ENCODE results near the gene PLPPR4. TPM values are rescaled to one million over a fixed set of nuclear protein-coding genes. Genes with fewer than 3 reads are reported as not detected.

PLPPR4 gene
- total and polyA plus RNA-seq, 5 donors from 2014 or later, result not detected

GRCh38 chr1:99292886-99293285 is 28.6 kb downstream of the PLPPR4 start:
- Mint-ChIP-seq H3K27me3 (no peaks in the 10 kb centered on the region), H3K9me3 (peaks cover 0 to 9% (median 0%) of the 10 kb centered on the region in 7 donors), H3K27ac (no peak overlapping the region), H3K36me3 (no peaks in the 10 kb centered on the region), H3K4me3 (no peak overlapping the region), H3K4me1 (no peaks in the 10 kb centered on the region)
- Histone ChIP-seq H3K27me3 (ENCODE audit: control insufficient read depth, insufficient read depth, low read length) (no peaks in the 10 kb centered on the region), H3K4me1 (ENCODE audit: control insufficient read depth, insufficient read depth, low read length, poor library complexity, severe bottlenecking) (no peaks in the 10 kb centered on the region), H3K27ac (ENCODE audit: insufficient read depth, low read length, poor library complexity, severe bottlenecking) (no peak overlapping the region), H3K4me3 (ENCODE audit: low read depth, low read length) (no peak overlapping the region), H3K36me3 (ENCODE audit: control insufficient read depth, insufficient read depth, low read length) (no peaks in the 10 kb centered on the region), H3K9me3 (ENCODE audit: control insufficient read depth in 2 of 2, low read length in 2 of 2) (no peaks in the 10 kb centered on the region)
- ATAC-seq (ENCODE audit: low read depth in 2 of 2), result no peak
- DNase-seq, result no peak

GRCh38 chr1:99297923-99298322 is 33.6 kb downstream of the PLPPR4 start:
- DNase-seq (no peak), ATAC-seq (ENCODE audit: low read depth in 2 of 2) (no peak)
- no peaks in the 10 kb centered on the region for H3K36me3 ChIP-seq (ENCODE audit: control insufficient read depth, insufficient read depth, low read length)
- Mint-ChIP-seq H3K9me3 (peaks cover 0 to 2% (median 0%) of the 10 kb centered on the region in 7 donors), H3K4me1 (no peaks in the 10 kb centered on the region), H3K27ac (no peak overlapping the region), H3K27me3 (no peaks in the 10 kb centered on the region), H3K36me3 (no peaks in the 10 kb centered on the region), H3K4me3 (no peak overlapping the region)
- H3K27me3 ChIP-seq (ENCODE audit: control insufficient read depth, insufficient read depth, low read length), result no peaks in the 10 kb centered on the region
- H3K9me3 ChIP-seq (ENCODE audit: control insufficient read depth in 2 of 2, low read length in 2 of 2), result no peaks in the 10 kb centered on the region
- H3K4me3 ChIP-seq (ENCODE audit: low read depth, low read length), result no peak overlapping the region
- H3K27ac ChIP-seq (ENCODE audit: insufficient read depth, low read length, poor library complexity, severe bottlenecking), result no peak overlapping the region
- no peaks in the 10 kb centered on the region for H3K4me1 ChIP-seq (ENCODE audit: control insufficient read depth, insufficient read depth, low read length, poor library complexity, severe bottlenecking)

GRCh38 chr1:99304725-99305282 is 40.5 kb downstream of the PLPPR4 start:
- Mint-ChIP-seq H3K27ac (no peak overlapping the region), H3K9me3 (peaks cover 0 to 4% (median 0%) of the 10 kb centered on the region in 7 donors), H3K4me3 (no peak overlapping the region), H3K4me1 (no peaks in the 10 kb centered on the region), H3K36me3 (no peaks in the 10 kb centered on the region), H3K27me3 (no peaks in the 10 kb centered on the region)
- Histone ChIP-seq H3K9me3 (ENCODE audit: control insufficient read depth in 2 of 2, low read length in 2 of 2) (no peaks in the 10 kb centered on the region), H3K27ac (ENCODE audit: insufficient read depth, low read length, poor library complexity, severe bottlenecking) (no peak overlapping the region), H3K27me3 (ENCODE audit: control insufficient read depth, insufficient read depth, low read length) (no peaks in the 10 kb centered on the region), H3K4me1 (ENCODE audit: control insufficient read depth, insufficient read depth, low read length, poor library complexity, severe bottlenecking) (no peaks in the 10 kb centered on the region), H3K36me3 (ENCODE audit: control insufficient read depth, insufficient read depth, low read length) (no peaks in the 10 kb centered on the region), H3K4me3 (ENCODE audit: low read depth, low read length) (no peak overlapping the region)
- ATAC-seq (ENCODE audit: low read depth in 2 of 2) (no peak), DNase-seq (no peak)

GRCh38 chr1:99305626-99306025 is 41.3 kb downstream of the PLPPR4 start:
- no peaks in the 10 kb centered on the region for H3K27me3 ChIP-seq (ENCODE audit: control insufficient read depth, insufficient read depth, low read length)
- H3K4me3 ChIP-seq (ENCODE audit: low read depth, low read length), result no peak overlapping the region
- ATAC-seq (ENCODE audit: low read depth in 2 of 2), result no peak

GRCh38 chr1:99306056-99306455 is 41.8 kb downstream of the PLPPR4 start:
- Mint-ChIP-seq H3K27me3 (no peaks in the 10 kb centered on the region), H3K4me1 (no peaks in the 10 kb centered on the region), H3K27ac (no peak overlapping the region), H3K36me3 (no peaks in the 10 kb centered on the region), H3K9me3 (peaks cover 0 to 4% (median 0%) of the 10 kb centered on the region in 7 donors), H3K4me3 (no peak overlapping the region)
- no peak for DNase-seq
- H3K36me3 ChIP-seq (ENCODE audit: control insufficient read depth, insufficient read depth, low read length), result no peaks in the 10 kb centered on the region
- no peak for ATAC-seq (ENCODE audit: low read depth in 2 of 2)
- no peaks in the 10 kb centered on the region for H3K27me3 ChIP-seq (ENCODE audit: control insufficient read depth, insufficient read depth, low read length)
- no peak overlapping the region for H3K27ac ChIP-seq (ENCODE audit: insufficient read depth, low read length, poor library complexity, severe bottlenecking)
- H3K9me3 ChIP-seq (ENCODE audit: control insufficient read depth in 2 of 2, low read length in 2 of 2), result no peaks in the 10 kb centered on the region
- H3K4me1 ChIP-seq (ENCODE audit: control insufficient read depth, insufficient read depth, low read length, poor library complexity, severe bottlenecking), result no peaks in the 10 kb centered on the region
- H3K4me3 ChIP-seq (ENCODE audit: low read depth, low read length), result no peak overlapping the region

More at GRCh38 chr1:99305626-99306025, 41.3 kb downstream of the PLPPR4 start:
- Histone ChIP-seq H3K9me3 (ENCODE audit: control insufficient read depth in 2 of 2, low read length in 2 of 2) (no peaks in the 10 kb centered on the region), H3K27ac (ENCODE audit: insufficient read depth, low read length, poor library complexity, severe bottlenecking) (no peak overlapping the region), H3K36me3 (ENCODE audit: control insufficient read depth, insufficient read depth, low read length) (no peaks in the 10 kb centered on the region), H3K4me1 (ENCODE audit: control insufficient read depth, insufficient read depth, low read length, poor library complexity, severe bottlenecking) (no peaks in the 10 kb centered on the region)
- Mint-ChIP-seq H3K9me3 (peaks cover 0 to 4% (median 0%) of the 10 kb centered on the region in 7 donors), H3K4me1 (no peaks in the 10 kb centered on the region), H3K27me3 (no peaks in the 10 kb centered on the region), H3K27ac (no peak overlapping the region), H3K4me3 (no peak overlapping the region), H3K36me3 (no peaks in the 10 kb centered on the region)
- DNase-seq, result no peak

- Mint-ChIP-seq H3K27ac (no peak overlapping the region), H3K4me1 (no peaks in the 10 kb centered on the region), H3K36me3 (no peaks in the 10 kb centered on the region), H3K27me3 (no peaks in the 10 kb centered on the region), H3K9me3 (peaks cover 0 to 4% (median 0%) of the 10 kb centered on the region in 7 donors), H3K4me3 (peak overlapping the region in 1 of 4 donors; percentile 27)
- Histone ChIP-seq H3K4me1 (ENCODE audit: control insufficient read depth, insufficient read depth, low read length, poor library complexity, severe bottlenecking) (no peaks in the 10 kb centered on the region), H3K27ac (ENCODE audit: insufficient read depth, low read length, poor library complexity, severe bottlenecking) (no peak overlapping the region), H3K4me3 (ENCODE audit: low read depth, low read length) (no peak overlapping the region), H3K36me3 (ENCODE audit: control insufficient read depth, insufficient read depth, low read length) (no peaks in the 10 kb centered on the region), H3K9me3 (ENCODE audit: control insufficient read depth in 2 of 2, low read length in 2 of 2) (no peaks in the 10 kb centered on the region), H3K27me3 (ENCODE audit: control insufficient read depth, insufficient read depth, low read length) (no peaks in the 10 kb centered on the region)
- ATAC-seq (ENCODE audit: low read depth in 2 of 2) (no peak), DNase-seq (no peak)
These were observed 42.4 kb downstream of the PLPPR4 start for GRCh38 chr1:99306644-99307043.

GRCh38 chr1:99315305-99315704 is 51.0 kb downstream of the PLPPR4 start:
- H3K4me1 Mint-ChIP-seq, result no peaks in the 10 kb centered on the region
- H3K27ac Mint-ChIP-seq, result no peak overlapping the region
- Histone ChIP-seq H3K27ac (ENCODE audit: insufficient read depth, low read length, poor library complexity, severe bottlenecking) (no peak overlapping the region), H3K4me1 (ENCODE audit: control insufficient read depth, insufficient read depth, low read length, poor library complexity, severe bottlenecking) (no peaks in the 10 kb centered on the region), H3K4me3 (ENCODE audit: low read depth, low read length) (no peak overlapping the region), H3K9me3 (ENCODE audit: control insufficient read depth in 2 of 2, low read length in 2 of 2) (no peaks in the 10 kb centered on the region), H3K27me3 (ENCODE audit: control insufficient read depth, insufficient read depth, low read length) (no peaks in the 10 kb centered on the region), H3K36me3 (ENCODE audit: control insufficient read depth, insufficient read depth, low read length) (no peaks in the 10 kb centered on the region)
- no peaks in the 10 kb centered on the region for H3K36me3 Mint-ChIP-seq
- no peak overlapping the region for H3K4me3 Mint-ChIP-seq
- H3K9me3 Mint-ChIP-seq, result peaks cover 0 to 3% (median 0%) of the 10 kb centered on the region in 7 donors
- DNase-seq (no peak), ATAC-seq (ENCODE audit: low read depth in 2 of 2) (no peak)
- H3K27me3 Mint-ChIP-seq, result no peaks in the 10 kb centered on the region

- H3K36me3 ChIP-seq (ENCODE audit: control insufficient read depth, insufficient read depth, low read length), result no peaks in the 10 kb centered on the region
- ATAC-seq (ENCODE audit: low read depth in 2 of 2) (no peak), DNase-seq (no peak)
- H3K9me3 Mint-ChIP-seq, result peaks cover 0 to 2% (median 0%) of the 10 kb centered on the region in 7 donors
- H3K4me3 Mint-ChIP-seq, result no peak overlapping the region
- H3K4me1 Mint-ChIP-seq, result no peaks in the 10 kb centered on the region
- no peaks in the 10 kb centered on the region for H3K27me3 Mint-ChIP-seq
- H3K4me1 ChIP-seq (ENCODE audit: control insufficient read depth, insufficient read depth, low read length, poor library complexity, severe bottlenecking), result no peaks in the 10 kb centered on the region
- no peak overlapping the region for H3K27ac ChIP-seq (ENCODE audit: insufficient read depth, low read length, poor library complexity, severe bottlenecking)
- no peaks in the 10 kb centered on the region for H3K27me3 ChIP-seq (ENCODE audit: control insufficient read depth, insufficient read depth, low read length)
- H3K36me3 Mint-ChIP-seq, result no peaks in the 10 kb centered on the region
- H3K27ac Mint-ChIP-seq, result no peak overlapping the region
- H3K9me3 ChIP-seq (ENCODE audit: control insufficient read depth in 2 of 2, low read length in 2 of 2), result no peaks in the 10 kb centered on the region
- H3K4me3 ChIP-seq (ENCODE audit: low read depth, low read length), result no peak overlapping the region
These were observed 62.1 kb downstream of the PLPPR4 start for GRCh38 chr1:99326215-99326949.
